H1 (cell line): ENCODE measurements around the gene SLAMF1. TPM values are rescaled to one million over a fixed set of nuclear protein-coding genes. Genes with fewer than 3 reads are reported as not detected.

ENCODE experiments used
- CTCF ChIA-PET: fragments of 300-600 bp; sonication (Branson Sonifier 250); formaldehyde crosslinking; loops from one replicate; lab custom pipeline; 2021; ENCODE audit not compliant: partially characterized antibody; lab: Charles Lee
- POLR2A ChIA-PET: fragments of 300-600 bp; sonication (Branson Sonifier 250); formaldehyde crosslinking; loops from one replicate; lab custom pipeline; 2021; ENCODE audit warnings: inconsistent platforms; ENCODE audit not compliant: partially characterized antibody; lab: Charles Lee
- DNase-seq, 2 experiments: peaks; one replicate each; pipeline versions ENCODE4 v3.0.0 to v3.0.0-alpha.2; 2010 to 2022; ENCODE audit warnings: low spot score in 2 of 2, low read depth in 1 of 2, mixed read lengths in 1 of 2
- FAIRE-seq: peaks from 2 replicates; lab custom pipeline; 2011; peaks lifted over from hg19 to GRCh38; lab: Jason Lieb, UNC
- H2AFZ ChIP-seq: 2 replicates; pipeline ENCODE4 v1.8.1; 2012; ENCODE audit warnings: low read length, inconsistent platforms
- H2AK5ac ChIP-seq: 2 replicates; pipeline ENCODE4 v1.6.1; 2013; ENCODE audit warnings: low read depth, low read length
- H2BK120ac ChIP-seq: replicated peaks from 2 replicates; pipeline ENCODE3; 2013; ENCODE audit warnings: low read depth, low read length, inconsistent platforms
- H2BK12ac ChIP-seq: 2 replicates; pipeline ENCODE4 v1.6.1; 2013; ENCODE audit warnings: low read depth, low read length
- H2BK15ac ChIP-seq: 2 replicates; pipeline ENCODE4 v1.6.1; 2013; ENCODE audit warnings: low read length
- H2BK20ac ChIP-seq: 2 replicates; pipeline ENCODE4 v1.6.1; 2013; ENCODE audit warnings: low read length
- H2BK5ac ChIP-seq: 2 replicates; pipeline ENCODE4 v1.6.1; 2013; ENCODE audit warnings: low read depth, low read length
- H3K14ac ChIP-seq: 2 replicates; pipeline ENCODE4 v1.6.1; 2013; ENCODE audit warnings: inconsistent platforms; ENCODE audit not compliant: insufficient read length
- H3K18ac ChIP-seq: 2 replicates; pipeline ENCODE4 v1.6.1; 2013; ENCODE audit warnings: low read length; ENCODE audit errors: extremely low read depth
- H3K23ac ChIP-seq: 2 replicates; pipeline ENCODE4 v1.6.1; 2013; ENCODE audit warnings: inconsistent platforms; ENCODE audit not compliant: insufficient read length
- H3K23me2 ChIP-seq: 2 replicates; pipeline ENCODE4 v1.6.1; 2013; ENCODE audit warnings: low read depth, low read length
- H3K27ac ChIP-seq: 2 replicates; pipeline ENCODE4 v1.6.1; 2011; ENCODE audit warnings: low read depth, low read length, inconsistent platforms
- H3K27me3 ChIP-seq, 4 experiments: replicated peaks in 1 of 4; 1 replicate in 1 of 4; 2 replicates in 3 of 4; pipeline versions ENCODE4 v1.6.1 to v1.8.1; 2011 to 2013; ENCODE audit warnings: low read length in 3 of 4, mild to moderate bottlenecking in 3 of 4, inconsistent platforms in 2 of 4, mixed read lengths in 2 of 4, moderate library complexity in 1 of 4; ENCODE audit not compliant: control insufficient read depth in 3 of 4, insufficient read depth in 3 of 4; ENCODE audit errors: extremely low read depth in 1 of 4
- H3K36me3 ChIP-seq, 4 experiments: 2 replicates each; pipeline versions ENCODE4 v1.6.1 to v1.8.1; 2011 to 2013; ENCODE audit warnings: mild to moderate bottlenecking in 4 of 4, low read length in 3 of 4, moderate library complexity in 2 of 4, control low read depth in 1 of 4, inconsistent platforms in 1 of 4; ENCODE audit not compliant: insufficient read depth in 4 of 4, control insufficient read depth in 2 of 4
- H3K4ac ChIP-seq: replicated peaks from 2 replicates; pipeline ENCODE3; 2013; ENCODE audit warnings: low read length, low read depth, mixed read lengths, inconsistent platforms; ENCODE audit not compliant: insufficient read length
- H3K4me1 ChIP-seq, 4 experiments: replicated peaks in 1 of 4; 1 replicate in 1 of 4; 2 replicates in 3 of 4; pipeline versions ENCODE4 v1.6.1 to v1.8.1; 2011 to 2013; ENCODE audit warnings: low read length in 3 of 4, inconsistent platforms in 2 of 4, mixed read lengths in 1 of 4; ENCODE audit not compliant: insufficient read depth in 4 of 4, control insufficient read depth in 3 of 4
- H3K4me2 ChIP-seq, 2 experiments: 2 replicates each; pipeline versions ENCODE4 v1.6.1 to v1.8.1; 2011 to 2013; ENCODE audit warnings: low read depth in 2 of 2, low read length in 2 of 2, control low read depth in 1 of 2, inconsistent platforms in 1 of 2, mild to moderate bottlenecking in 1 of 2; ENCODE audit not compliant: insufficient read depth in 1 of 2
- H3K4me3 ChIP-seq, 4 experiments: fragments of 200-600, 300-600 bp in 1 of 4; sonication (generic), shearing (Covaris generic), sonication (Bioruptor Twin) in 1 of 4; 2 replicates each; pipeline versions ENCODE4 v1.5.1 to v1.8.1; 2011 to 2016; ENCODE audit warnings: low read length in 4 of 4, low read depth in 3 of 4, control low read depth in 2 of 4, inconsistent platforms in 2 of 4, mild to moderate bottlenecking in 2 of 4, mixed read lengths in 1 of 4, moderate library complexity in 1 of 4; ENCODE audit not compliant: insufficient read depth in 2 of 4; ENCODE audit errors: extremely low read depth in 1 of 4
- H3K56ac ChIP-seq: replicated peaks from 2 replicates; pipeline ENCODE3; 2013; ENCODE audit warnings: low read depth, mild to moderate bottlenecking, mixed read lengths, low read length, inconsistent platforms; ENCODE audit not compliant: insufficient read length
- H3K79me1 ChIP-seq: 2 replicates; pipeline ENCODE4 v1.6.1; 2013; ENCODE audit warnings: low read depth, low read length, control low read depth
- H3K79me2 ChIP-seq, 2 experiments: 2 replicates each; pipeline versions ENCODE4 v1.6.1 to v1.8.1; 2012 to 2013; ENCODE audit warnings: low read length in 2 of 2, mild to moderate bottlenecking in 2 of 2, inconsistent platforms in 1 of 2; ENCODE audit not compliant: insufficient read depth in 2 of 2, control insufficient read depth in 1 of 2
- H3K9ac ChIP-seq, 4 experiments: replicated peaks in 1 of 4; 1 replicate in 1 of 4; 2 replicates in 3 of 4; pipeline versions ENCODE4 v1.6.1 to v1.8.1; 2011 to 2013; ENCODE audit warnings: low read depth in 3 of 4, low read length in 3 of 4, control low read depth in 2 of 4, mild to moderate bottlenecking in 2 of 4, moderate library complexity in 2 of 4, inconsistent platforms in 1 of 4; ENCODE audit errors: extremely low read depth in 1 of 4
- H3K9me3 ChIP-seq, 2 experiments: 2 replicates each; pipeline versions ENCODE4 v1.6.1 to v1.8.1; 2012 to 2013; ENCODE audit warnings: mild to moderate bottlenecking in 2 of 2, moderate library complexity in 2 of 2, control low read depth in 1 of 2, inconsistent platforms in 1 of 2, low read depth in 1 of 2, low read length in 1 of 2, mixed read lengths in 1 of 2; ENCODE audit not compliant: insufficient read depth in 2 of 2
- H4K20me1 ChIP-seq, 2 experiments: replicated peaks in 1 of 2; 2 replicates each; pipeline versions ENCODE3 to v1.8.1; 2011 to 2013; ENCODE audit warnings: inconsistent platforms in 2 of 2, low read length in 2 of 2, mild to moderate bottlenecking in 1 of 2; ENCODE audit not compliant: insufficient read depth in 2 of 2, control insufficient read depth in 1 of 2
- H4K5ac ChIP-seq: 2 replicates; pipeline ENCODE4 v1.6.1; 2013; ENCODE audit warnings: low read length, low read depth, mixed read lengths, inconsistent platforms; ENCODE audit not compliant: insufficient read length
- H4K8ac ChIP-seq: 2 replicates; pipeline ENCODE4 v1.8.0; 2013; ENCODE audit warnings: mild to moderate bottlenecking, moderate library complexity, low read length, inconsistent platforms; ENCODE audit not compliant: insufficient read depth; ENCODE audit errors: extremely low read depth
- H4K91ac ChIP-seq: replicated peaks from 2 replicates; pipeline ENCODE3; 2013; ENCODE audit warnings: low read length, mixed read lengths, inconsistent platforms; ENCODE audit not compliant: insufficient read length
- CEBPB ChIP-seq: IDR thresholded peaks from 2 replicates; pipeline ENCODE4 v1.6.1; 2012; ENCODE audit warnings: low read depth, low read length
- CREB1 ChIP-seq: IDR thresholded peaks from 2 replicates; pipeline ENCODE4 v1.6.1; 2012; ENCODE audit warnings: inconsistent platforms
- HDAC2 ChIP-seq, 2 experiments: fragments of 300-600 bp in 1 of 2; sonication (generic) in 1 of 2; IDR thresholded peaks; 2 replicates each; pipeline ENCODE4 v1.6.1; 2011 to 2012; ENCODE audit warnings: low read depth in 2 of 2, low read length in 2 of 2, mild to moderate bottlenecking in 2 of 2, moderate library complexity in 2 of 2, borderline replicate concordance in 1 of 2, inconsistent platforms in 1 of 2
- KDM1A ChIP-seq: fragments of 200-600, 300-600 bp; sonication (generic); IDR thresholded peaks from 2 replicates; pipeline ENCODE4 v1.7.1; 2016; ENCODE audit warnings: mild to moderate bottlenecking, low read length, borderline replicate concordance
- NANOG ChIP-seq: IDR thresholded peaks from 2 replicates; pipeline ENCODE4 v1.6.1; 2011; ENCODE audit warnings: low read length, low read depth, mild to moderate bottlenecking, inconsistent platforms; ENCODE audit not compliant: insufficient read depth, poor library complexity, severe bottlenecking
- POLR2A ChIP-seq, 2 experiments: IDR thresholded peaks; 1 replicate in 1 of 2; 2 replicates in 1 of 2; pipeline ENCODE4 v1.6.1; 2011; ENCODE audit warnings: low read depth in 2 of 2, low read length in 2 of 2, mild to moderate bottlenecking in 2 of 2; ENCODE audit errors: control extremely low read depth in 1 of 2
- POLR2AphosphoS5 ChIP-seq: IDR thresholded peaks from 2 replicates; pipeline ENCODE4 v1.6.1; 2011; ENCODE audit warnings: low read depth, low read length
- POU5F1 ChIP-seq: IDR thresholded peaks from 2 replicates; pipeline ENCODE4 v1.6.1; 2011; ENCODE audit warnings: low read depth, mild to moderate bottlenecking, low read length, moderate library complexity
- RNF2 ChIP-seq: fragments of 200-900, 300-1000 bp; sonication (generic); IDR thresholded peaks from 2 replicates; pipeline ENCODE4 v1.7.1; 2016; ENCODE audit warnings: borderline replicate concordance, low read depth, mild to moderate bottlenecking, antibody characterized with exemption, low read length; ENCODE audit not compliant: poor library complexity, severe bottlenecking; ENCODE audit errors: missing control alignments
- SIRT6 ChIP-seq: IDR thresholded peaks from one replicate; pipeline ENCODE4 v1.7.1; 2012; ENCODE audit warnings: low read length, inconsistent platforms
- WGBS, 2 experiments: shearing (Covaris generic) in 1 of 2; methylation state at CpG; one replicate each; pipeline versions ENCODE4 v1.1.6 to v1.1.7; 2013 to 2015; ENCODE audit warnings: low lambda C conversion rate in 2 of 2, mixed read lengths in 2 of 2, inconsistent platforms in 1 of 2, low coverage in 1 of 2, missing lambda C conversion rate in 1 of 2; ENCODE audit not compliant: insufficient replicate concordance in 2 of 2, insufficient coverage in 1 of 2, insufficient read length in 1 of 2; ENCODE audit errors: extremely low coverage in 1 of 2, missing lambda C conversion rate in 1 of 2; 5-methylcytosine and 5-hydroxymethylcytosine counted together
- polyA plus RNA-seq, 7 experiments: library from polyadenylated mRNA; depleted of rRNA in 3 of 7; stranded (reverse) in 5 of 7; unstranded in 2 of 7; fragments of >200 nt in 5 of 7; fragments of 200-250 nt in 2 of 7; gene quantifications; 1 replicate in 5 of 7; 2 replicates in 1 of 7; 4 replicates in 1 of 7; pipeline versions ENCODE4 v1.2.1 to v1.2.3, GENCODE V29; 2011 to 2013; ENCODE audit warnings: missing spikeins in 2 of 7, mixed read lengths in 2 of 7
- total RNA-seq: library from RNA; stranded (reverse); fragmentation: NEBNext Ultra II Directional; extraction: Animal tissue kit (Norgen Biotek cat#: 25700); gene quantifications from 2 replicates; pipeline ENCODE4 v1.2.1, GENCODE V29; 2021
- TF ChIP-seq, protein P1 (sequence below): IDR thresholded peaks from 2 replicates; pipeline ENCODE4 v1.6.1; 2012; ENCODE audit warnings: low read length, inconsistent platforms

The SLAMF1 gene
- total and polyA plus RNA-seq, 2 of the 8 experiments (the other 6 are each of a cell fraction or from before 2014, with no cell fraction given): not detected

DNA sequence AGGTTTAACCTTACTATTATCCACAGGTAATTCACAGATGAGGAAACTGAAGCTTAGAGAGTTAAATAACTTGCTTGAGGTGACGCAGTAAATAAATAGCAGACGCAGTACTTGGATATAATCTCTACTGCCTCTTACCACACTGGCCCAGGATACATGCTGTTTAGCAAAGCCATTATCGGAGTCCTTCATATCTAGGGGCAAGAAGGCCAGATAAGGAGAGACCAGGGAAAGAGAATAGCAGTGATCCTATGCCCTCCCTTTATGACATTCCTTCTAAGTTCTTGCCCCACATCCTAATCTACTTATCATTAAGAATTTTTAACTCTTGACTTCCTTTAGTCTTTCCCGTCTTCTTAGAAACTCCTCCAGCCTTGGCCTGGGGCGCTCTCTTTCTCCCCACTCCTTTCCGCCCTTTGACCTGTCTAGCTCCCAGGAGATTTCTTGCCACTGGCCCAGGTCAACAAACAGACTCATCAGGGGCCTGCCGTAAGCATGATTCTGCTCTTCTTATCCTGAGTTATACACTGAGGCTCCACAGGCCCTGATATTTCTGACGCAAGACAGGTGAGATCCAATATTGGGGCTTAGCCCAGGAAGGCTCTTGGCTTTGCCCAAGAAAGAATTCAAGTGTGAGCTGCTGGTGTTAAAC, 11.4 kb upstream of the SLAMF1 start:
- Histone ChIP-seq H4K91ac (no peak overlapping the region), H3K4ac (no peak overlapping the region)
- POLR2A ChIA-PET: interaction anchor here (0.6 to 1.4 kb wide), 2 partner anchors 14 to 340 kb away, joined by 3 read pairs; no protein-coding TSS in a partner anchor
- TF ChIP-seq HDAC2 (IDR thresholded peaks at IDR 0.05; ENCODE audit: borderline replicate concordance in 1 of 2, low read depth in 2 of 2, low read length in 2 of 2) (no peak), POLR2AphosphoS5 (no peak), CREB1 (no peak), SIRT6 (no peak), KDM1A (no peak), POLR2A (IDR thresholded peaks at IDR 0.05; ENCODE audit: control extremely low read depth in 1 of 2, low read depth in 2 of 2, low read length in 2 of 2) (no peak), NANOG (no peak), RNF2 (no peak), POU5F1 (no peak), CEBPB (no peak)
- TF ChIP-seq, protein P1, sequence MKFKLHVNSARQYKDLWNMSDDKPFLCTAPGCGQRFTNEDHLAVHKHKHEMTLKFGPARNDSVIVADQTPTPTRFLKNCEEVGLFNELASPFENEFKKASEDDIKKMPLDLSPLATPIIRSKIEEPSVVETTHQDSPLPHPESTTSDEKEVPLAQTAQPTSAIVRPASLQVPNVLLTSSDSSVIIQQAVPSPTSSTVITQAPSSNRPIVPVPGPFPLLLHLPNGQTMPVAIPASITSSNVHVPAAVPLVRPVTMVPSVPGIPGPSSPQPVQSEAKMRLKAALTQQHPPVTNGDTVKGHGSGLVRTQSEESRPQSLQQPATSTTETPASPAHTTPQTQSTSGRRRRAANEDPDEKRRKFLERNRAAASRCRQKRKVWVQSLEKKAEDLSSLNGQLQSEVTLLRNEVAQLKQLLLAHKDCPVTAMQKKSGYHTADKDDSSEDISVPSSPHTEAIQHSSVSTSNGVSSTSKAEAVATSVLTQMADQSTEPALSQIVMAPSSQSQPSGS: no peak

More for the DNA sequence above, 11.4 kb upstream of the SLAMF1 start:
- Histone ChIP-seq H2BK20ac (0 out of 2 replicates have a peak overlapping the region, but pooled peaks have one; percentile 51), H3K4me1 (peaks cover 0 to 3% (median under 1%) of the 10 kb centered on the region in 4 experiments; a peak in 2 of 7 replicates), H3K18ac (no peak overlapping the region), H3K9me3 (peaks cover 0 to 2% of the 10 kb centered on the region in 2 experiments; a peak in 1 of 4 replicates), H3K14ac (no peak overlapping the region), H3K36me3 (no peaks in the 10 kb centered on the region), H4K8ac (no peak overlapping the region), H3K79me1 (no peaks in the 10 kb centered on the region), H3K27ac (no peak overlapping the region), H2BK5ac (no peak overlapping the region), H2BK15ac (no peak overlapping the region), H3K23me2 (no peaks in the 10 kb centered on the region), H3K23ac (no peak overlapping the region), H2AFZ (no peak overlapping the region), H3K9ac (no peak overlapping the region), H3K4me3 (no peak overlapping the region), H4K5ac (no peak overlapping the region), H4K20me1 (no peaks in the 10 kb centered on the region), H3K4me2 (no peak overlapping the region), H2AK5ac (no peak overlapping the region), H3K56ac (no peak overlapping the region), H2BK120ac (no peak overlapping the region), H3K79me2 (no peaks in the 10 kb centered on the region), H2BK12ac (peak overlapping the region; percentile 30; the same call in 1 of the 2 replicates), H3K27me3 (no peaks in the 10 kb centered on the region; a peak in 1 of 7 replicates)
- WGBS, 2 experiments: 91% methylated on average over 8 of the region's 8 CpGs; no CpG with 5 or more reads in 1 of the 2 experiments
- no peak for DNase-seq
- CTCF ChIA-PET: interaction anchor here (2.7 to 4.2 kb wide), 2 partner anchors 17 to 23 kb away, joined by 10 to 12 read pairs; no protein-coding TSS in a partner anchor
- no peak for FAIRE-seq
